HCT116 (cell line): ENCODE data around the gene RELL1. TPM values are rescaled to one million over a fixed set of nuclear protein-coding genes. Genes with fewer than 3 reads are reported as not detected.

ENCODE experiments used
- ATAC-seq: fragments of 200-7000 bp; cut with Tn5 transposase; 2 replicates; pipeline ENCODE4 v1.9.1; 2020; ENCODE audit warnings: mild to moderate bottlenecking, moderate library complexity
- BruUV-seq: library from RNA; stranded (reverse); fragments of 400-500 nt; replicated peaks from 2 replicates; lab custom pipeline; 2021; lab: Mats Ljungman, UMichigan
- CTCF ChIA-PET: fragments of 300-600 bp; sonication (Branson Sonifier 250); formaldehyde crosslinking; loops from one replicate; lab custom pipeline; 2021; ENCODE audit warnings: antibody characterized with exemption; lab: Charles Lee
- POLR2A ChIA-PET: fragments of 300-600, 350-600 bp; sonication (Branson Sonifier 250); formaldehyde crosslinking; loops from one replicate; lab custom pipeline; 2021; ENCODE audit warnings: antibody characterized with exemption; lab: Charles Lee
- RAD21 ChIA-PET, 2 experiments: fragments of 300-600 bp; sonication (Branson Sonifier 250); formaldehyde crosslinking; loops; one replicate each; lab custom pipeline; 2023; ENCODE audit warnings: low total read pairs in 2 of 2; ENCODE audit not compliant: uncharacterized antibody in 2 of 2, unreplicated experiment in 2 of 2, low non-redundant PET in 1 of 2; lab: Charles Lee
- DNase-seq: peaks from one replicate; pipeline ENCODE4 v3.0.0-alpha.2; 2010; ENCODE audit warnings: low read depth, low spot score
- H2AFZ ChIP-seq: fragments of 200-600 bp; shearing (Covaris generic), sonication (generic); 2 replicates; pipeline ENCODE4 v1.6.1; 2017; ENCODE audit warnings: low read depth, mixed run types, mixed read lengths, antibody characterized with exemption, low read length; ENCODE audit not compliant: poor library complexity, severe bottlenecking
- H3K27ac ChIP-seq: 2 replicates; pipeline ENCODE4 v1.5.1; 2012; ENCODE audit warnings: low read depth, low read length
- H3K27me3 ChIP-seq: fragments of 200-600 bp; sonication (generic); 2 replicates; pipeline ENCODE4 v1.6.1; 2016; ENCODE audit warnings: mixed run types, low read length, mixed read lengths; ENCODE audit not compliant: insufficient read depth
- H3K36me3 ChIP-seq, 2 experiments: fragments of 200-500 bp in 1 of 2; fragments of 200-600 bp in 1 of 2; sonication (Bioruptor generic) in 1 of 2; sonication (generic) in 1 of 2; 2 replicates each; pipeline versions ENCODE4 v1.5.1 to v1.6.1; 2014 to 2016; ENCODE audit warnings: low read length in 2 of 2, inconsistent platforms in 1 of 2, mixed read lengths in 1 of 2, mixed run types in 1 of 2; ENCODE audit not compliant: insufficient read depth in 2 of 2, control insufficient read depth in 1 of 2
- H3K4me1 ChIP-seq, 2 experiments: fragments of 200-600 bp in 1 of 2; sonication (generic) in 1 of 2; 2 replicates each; pipeline versions ENCODE4 v1.5.1 to v1.6.1; 2012 to 2017; ENCODE audit warnings: low read length in 2 of 2, inconsistent platforms in 1 of 2, mild to moderate bottlenecking in 1 of 2, mixed read lengths in 1 of 2, mixed run types in 1 of 2, moderate library complexity in 1 of 2; ENCODE audit not compliant: insufficient read depth in 2 of 2, control insufficient read depth in 1 of 2
- H3K4me2 ChIP-seq: fragments of 200-600 bp; sonication (generic); 2 replicates; pipeline ENCODE4 v1.6.1; 2017; ENCODE audit warnings: mixed run types, low read length, mixed read lengths
- H3K4me3 ChIP-seq, 2 experiments: fragments of 200-600 bp in 1 of 2; sonication (generic) in 1 of 2; replicated peaks in 1 of 2; 2 replicates each; pipeline ENCODE4 v1.5.1; 2011 to 2016; ENCODE audit warnings: low read length in 2 of 2, control low read depth in 1 of 2, low read depth in 1 of 2, mild to moderate bottlenecking in 1 of 2, mixed read lengths in 1 of 2, mixed run types in 1 of 2
- H3K79me2 ChIP-seq: fragments of 200-600 bp; sonication (generic); 2 replicates; pipeline ENCODE4 v1.6.1; 2017; ENCODE audit warnings: mild to moderate bottlenecking, mixed run types, low read length, moderate library complexity, mixed read lengths; ENCODE audit not compliant: insufficient read depth
- H3K9ac ChIP-seq: fragments of 200-600 bp; sonication (generic); 2 replicates; pipeline ENCODE4 v1.6.1; 2016; ENCODE audit warnings: low read length, mixed read lengths
- H3K9me2 ChIP-seq: fragments of 200-600 bp; sonication (generic), shearing (Covaris generic); 2 replicates; pipeline ENCODE4 v1.6.1; 2017; ENCODE audit warnings: mixed run types, mild to moderate bottlenecking, moderate library complexity; ENCODE audit not compliant: insufficient read depth
- H3K9me3 ChIP-seq, 2 experiments: fragments of 200-500 bp in 1 of 2; fragments of 200-600 bp in 1 of 2; sonication (Bioruptor generic) in 1 of 2; sonication (generic) in 1 of 2; 2 replicates each; pipeline ENCODE4 v1.6.1; 2014 to 2017; ENCODE audit warnings: low read length in 2 of 2, mixed read lengths in 2 of 2, inconsistent platforms in 1 of 2, low read depth in 1 of 2, mild to moderate bottlenecking in 1 of 2, mixed run types in 1 of 2, moderate library complexity in 1 of 2; ENCODE audit not compliant: control insufficient read depth in 1 of 2, insufficient read depth in 1 of 2
- H4K20me1 ChIP-seq: fragments of 200-600 bp; sonication (generic), shearing (Covaris generic); 2 replicates; pipeline ENCODE4 v1.6.1; 2017; ENCODE audit warnings: mixed run types, mild to moderate bottlenecking, moderate library complexity; ENCODE audit not compliant: insufficient read depth
- CEBPB ChIP-seq: IDR thresholded peaks from 2 replicates; pipeline ENCODE4 v1.6.1; 2012; ENCODE audit warnings: low read depth
- EGR1 ChIP-seq: IDR thresholded peaks from 2 replicates; pipeline ENCODE4 v1.6.1; 2012; ENCODE audit warnings: low read depth
- ELF1 ChIP-seq: IDR thresholded peaks from 2 replicates; pipeline ENCODE4 v1.6.1; 2012; ENCODE audit warnings: low read depth, borderline replicate concordance
- EZH2 ChIP-seq: fragments of 200-600 bp; sonication (generic); IDR thresholded peaks from 2 replicates; pipeline ENCODE4 v1.6.1; 2017; ENCODE audit warnings: antibody characterized with exemption, mixed run types
- FOSL1 ChIP-seq: IDR thresholded peaks from 2 replicates; pipeline ENCODE4 v1.6.1; 2012; ENCODE audit warnings: low read depth
- JUND ChIP-seq: IDR thresholded peaks from 2 replicates; pipeline ENCODE4 v1.6.1; 2012
- POLR2A ChIP-seq: IDR thresholded peaks from 2 replicates; pipeline ENCODE4 v1.7.0; 2011; ENCODE audit warnings: borderline replicate concordance; ENCODE audit not compliant: insufficient read depth, insufficient read length; ENCODE audit errors: extremely low read depth
- POLR2AphosphoS5 ChIP-seq: IDR thresholded peaks from 2 replicates; pipeline ENCODE4 v1.6.1; 2011; ENCODE audit warnings: mild to moderate bottlenecking, low read depth, low read length, moderate library complexity
- RAD21 ChIP-seq: IDR thresholded peaks from 2 replicates; pipeline ENCODE4 v1.6.1; 2012; ENCODE audit warnings: low read depth, mild to moderate bottlenecking
- SIN3A ChIP-seq: IDR thresholded peaks from 2 replicates; pipeline ENCODE4 v1.6.1; 2012; ENCODE audit warnings: low read depth
- SP1 ChIP-seq: IDR thresholded peaks from 2 replicates; pipeline ENCODE4 v1.6.1; 2012; ENCODE audit warnings: low read depth
- SRF ChIP-seq: IDR thresholded peaks from 2 replicates; pipeline ENCODE4 v1.6.1; 2012; ENCODE audit warnings: low read depth
- TCF7L2 ChIP-seq: IDR thresholded peaks from 2 replicates; pipeline ENCODE4 v1.7.0; 2011; ENCODE audit warnings: borderline replicate concordance, inconsistent platforms; ENCODE audit not compliant: insufficient read depth, insufficient read length; ENCODE audit errors: extremely low read depth
- YY1 ChIP-seq: IDR thresholded peaks from 2 replicates; pipeline ENCODE4 v1.6.1; 2011; ENCODE audit warnings: low read length, low read depth, moderate library complexity, mild to moderate bottlenecking; ENCODE audit not compliant: insufficient replicate concordance; ENCODE audit errors: extremely low read depth
- ZNF274 ChIP-seq: fragments of 200-500 bp; sonication (Bioruptor generic); IDR thresholded peaks from 2 replicates; pipeline ENCODE4 v1.6.1; 2014; ENCODE audit warnings: mild to moderate bottlenecking, low read depth, low read length, inconsistent platforms
- intact Hi-C: fragments of 100-400 bp; cut with micrococcal nuclease; formaldehyde crosslinking; loops from 2 replicates; pipeline ENCODE4 v1.10.0; 2022
- total RNA-seq: library from RNA; stranded (reverse); gene quantifications from one replicate; pipeline ENCODE4 v1.2.1, GENCODE V29; 2021; ENCODE audit not compliant: unreplicated experiment
- TF ChIP-seq, protein P1 (sequence below): IDR thresholded peaks from 2 replicates; pipeline ENCODE4 v1.6.1; 2011; ENCODE audit warnings: mild to moderate bottlenecking, low read length, moderate library complexity; ENCODE audit not compliant: insufficient replicate concordance; ENCODE audit errors: extremely low read depth
- TF ChIP-seq, protein P2 (sequence below), 3 experiments: fragments of 200-600 bp in 1 of 3; sonication (generic) in 1 of 3; IDR thresholded peaks in 2 of 3; conservative IDR thresholded peaks in 1 of 3; 2 replicates each; pipeline ENCODE4 v1.5.1; 2012 to 2017; ENCODE audit warnings: low read depth in 2 of 3, low read length in 2 of 3, antibody characterized with exemption in 1 of 3, borderline replicate concordance in 1 of 3, control low read depth in 1 of 3, mild to moderate bottlenecking in 1 of 3, mixed read lengths in 1 of 3, mixed run types in 1 of 3, moderate library complexity in 1 of 3; ENCODE audit not compliant: insufficient read depth in 1 of 3

RELL1 gene
- total RNA-seq, 1 experiment from 2014 or later = 30.2 TPM

DNA sequence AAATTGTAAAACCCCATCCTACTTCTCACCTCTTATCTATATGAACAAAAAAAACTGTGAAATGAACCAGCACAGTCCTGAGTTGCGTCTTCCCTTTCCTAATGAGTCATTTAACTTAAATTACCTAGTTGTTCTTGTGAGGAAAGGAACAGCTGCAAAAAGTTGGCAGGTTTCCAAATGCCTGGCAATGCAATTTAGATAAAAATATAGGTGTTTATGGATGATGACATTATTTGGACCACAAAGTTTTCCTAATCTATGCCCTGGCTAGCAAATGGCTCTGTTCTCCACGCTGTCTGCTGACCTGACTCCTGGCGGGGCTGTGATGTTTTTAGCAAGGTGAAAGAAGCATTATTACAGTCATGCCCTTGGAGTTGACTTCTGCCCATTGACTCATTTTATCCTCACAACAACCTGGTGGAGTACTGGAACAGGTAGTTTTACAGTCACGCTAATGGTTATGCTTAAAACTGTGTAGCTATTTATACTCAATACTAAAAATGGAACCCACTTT lies 29.8 kb upstream of the RELL1 start (continued):
- TF ChIP-seq, protein P1, sequence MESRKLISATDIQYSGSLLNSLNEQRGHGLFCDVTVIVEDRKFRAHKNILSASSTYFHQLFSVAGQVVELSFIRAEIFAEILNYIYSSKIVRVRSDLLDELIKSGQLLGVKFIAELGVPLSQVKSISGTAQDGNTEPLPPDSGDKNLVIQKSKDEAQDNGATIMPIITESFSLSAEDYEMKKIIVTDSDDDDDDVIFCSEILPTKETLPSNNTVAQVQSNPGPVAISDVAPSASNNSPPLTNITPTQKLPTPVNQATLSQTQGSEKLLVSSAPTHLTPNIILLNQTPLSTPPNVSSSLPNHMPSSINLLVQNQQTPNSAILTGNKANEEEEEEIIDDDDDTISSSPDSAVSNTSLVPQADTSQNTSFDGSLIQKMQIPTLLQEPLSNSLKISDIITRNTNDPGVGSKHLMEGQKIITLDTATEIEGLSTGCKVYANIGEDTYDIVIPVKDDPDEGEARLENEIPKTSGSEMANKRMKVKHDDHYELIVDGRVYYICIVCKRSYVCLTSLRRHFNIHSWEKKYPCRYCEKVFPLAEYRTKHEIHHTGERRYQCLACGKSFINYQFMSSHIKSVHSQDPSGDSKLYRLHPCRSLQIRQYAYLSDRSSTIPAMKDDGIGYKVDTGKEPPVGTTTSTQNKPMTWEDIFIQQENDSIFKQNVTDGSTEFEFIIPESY = no peak
- TF ChIP-seq, protein P2, sequence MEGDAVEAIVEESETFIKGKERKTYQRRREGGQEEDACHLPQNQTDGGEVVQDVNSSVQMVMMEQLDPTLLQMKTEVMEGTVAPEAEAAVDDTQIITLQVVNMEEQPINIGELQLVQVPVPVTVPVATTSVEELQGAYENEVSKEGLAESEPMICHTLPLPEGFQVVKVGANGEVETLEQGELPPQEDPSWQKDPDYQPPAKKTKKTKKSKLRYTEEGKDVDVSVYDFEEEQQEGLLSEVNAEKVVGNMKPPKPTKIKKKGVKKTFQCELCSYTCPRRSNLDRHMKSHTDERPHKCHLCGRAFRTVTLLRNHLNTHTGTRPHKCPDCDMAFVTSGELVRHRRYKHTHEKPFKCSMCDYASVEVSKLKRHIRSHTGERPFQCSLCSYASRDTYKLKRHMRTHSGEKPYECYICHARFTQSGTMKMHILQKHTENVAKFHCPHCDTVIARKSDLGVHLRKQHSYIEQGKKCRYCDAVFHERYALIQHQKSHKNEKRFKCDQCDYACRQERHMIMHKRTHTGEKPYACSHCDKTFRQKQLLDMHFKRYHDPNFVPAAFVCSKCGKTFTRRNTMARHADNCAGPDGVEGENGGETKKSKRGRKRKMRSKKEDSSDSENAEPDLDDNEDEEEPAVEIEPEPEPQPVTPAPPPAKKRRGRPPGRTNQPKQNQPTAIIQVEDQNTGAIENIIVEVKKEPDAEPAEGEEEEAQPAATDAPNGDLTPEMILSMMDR (IDR thresholded peaks at IDR 0.05 in 2 of 3, conservative IDR thresholded peaks at IDR 0.05 in 1 of 3; ENCODE audit: borderline replicate concordance in 1 of 3, insufficient read depth in 1 of 3, low read depth in 2 of 3, low read length in 2 of 3) = no peak

DNA sequence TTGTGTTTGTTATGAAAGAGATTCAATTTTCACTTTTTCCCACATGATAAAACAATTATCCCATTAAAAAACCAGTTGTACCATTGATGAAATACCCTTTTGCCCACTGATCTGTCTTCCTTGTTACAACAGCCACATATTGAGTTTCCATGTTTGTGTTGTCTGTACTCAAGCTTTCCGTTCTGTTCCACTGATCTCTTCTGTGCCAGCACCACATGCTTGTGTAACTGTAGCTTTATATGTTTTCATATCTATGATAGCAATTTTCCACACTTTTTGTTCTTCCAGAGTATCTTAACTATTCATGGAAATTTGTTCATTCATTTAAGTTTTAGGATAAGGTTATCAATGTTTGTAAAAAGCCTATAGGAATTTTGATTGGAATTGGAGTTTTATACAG lies 24.3 kb upstream of the RELL1 start:
- intact Hi-C loops = no loop called here
- no peaks in the 10 kb centered on the region for H3K36me3 ChIP-seq
- H2AFZ ChIP-seq = no peak overlapping the region
- H4K20me1 ChIP-seq = no peaks in the 10 kb centered on the region
- no peak overlapping the region for H3K9ac ChIP-seq
- ChIA-PET RAD21 (no interaction called here), CTCF (no interaction called here), POLR2A (no interaction called here)
- no peaks in the 10 kb centered on the region for H3K9me2 ChIP-seq
- H3K4me1 ChIP-seq = no peaks in the 10 kb centered on the region
- no peak for ATAC-seq
- no peak overlapping the region for H3K27ac ChIP-seq
- no peaks in the 10 kb centered on the region for H3K79me2 ChIP-seq
- no peaks in the 10 kb centered on the region for H3K9me3 ChIP-seq
- no TSS peak for BruUV-seq
- H3K4me2 ChIP-seq = no peak overlapping the region
- H3K4me3 ChIP-seq = no peak overlapping the region
- no peaks in the 10 kb centered on the region for H3K27me3 ChIP-seq
- no peak for DNase-seq
- no peak for TF ChIP-seq ZNF274
- no peak for TF ChIP-seq SP1
- no peak for TF ChIP-seq SIN3A
- no peak for TF ChIP-seq JUND
- TF ChIP-seq RAD21 = no peak
- TF ChIP-seq FOSL1 = no peak
- TF ChIP-seq ELF1 = no peak
- TF ChIP-seq CEBPB = no peak
- TF ChIP-seq, protein P2 (IDR thresholded peaks at IDR 0.05 in 2 of 3, conservative IDR thresholded peaks at IDR 0.05 in 1 of 3; ENCODE audit: borderline replicate concordance in 1 of 3, insufficient read depth in 1 of 3, low read depth in 2 of 3, low read length in 2 of 3) = no peak
- TF ChIP-seq YY1 = no peak
- no peak for TF ChIP-seq POLR2AphosphoS5
- TF ChIP-seq EGR1 = no peak
- TF ChIP-seq POLR2A = no peak
- no peak for TF ChIP-seq SRF
- no peak for TF ChIP-seq TCF7L2
- TF ChIP-seq EZH2 = no peak
- TF ChIP-seq, protein P1 = no peak
